Measurements from ENCODE around the gene MATCAP1. TPM values are rescaled to one million over a fixed set of nuclear protein-coding genes. Genes with fewer than 3 reads are reported as not detected.
A peak's percentile ranks its signal among the peaks of the same experiment; 100 is the strongest.

MATCAP1 gene
- total and polyA plus RNA-seq, 2 of the 8 experiments (the other 6 are each of a cell fraction or from before 2014, with no cell fraction given), result 22.9 to 27.5 TPM

- Histone ChIP-seq H3K4me3 (ENCODE audit: extremely low read depth in 1 of 4, insufficient read depth in 2 of 4, low read depth in 3 of 4, low read length in 4 of 4) (no peak within 1 kb of the TSS), H2BK5ac (ENCODE audit: low read depth, low read length) (no peak within 1 kb of the TSS), H3K27ac (ENCODE audit: low read depth, low read length) (no peak within 1 kb of the TSS), H2AK5ac (ENCODE audit: low read depth, low read length) (no peak within 1 kb of the TSS), H4K8ac (ENCODE audit: extremely low read depth, insufficient read depth, low read length) (peak within 1 kb of the TSS; percentile 12), H3K56ac (replicated peaks; ENCODE audit: insufficient read length, low read depth, low read length) (no peak within 1 kb of the TSS), H3K27me3 (replicated peaks in 1 of 4; ENCODE audit: control insufficient read depth in 3 of 4, extremely low read depth in 1 of 4, insufficient read depth in 3 of 4, low read length in 3 of 4) (peaks cover 2 to 21% (median 11%) of the 10 kb centered on the region in 4 experiments), H2BK20ac (ENCODE audit: low read length) (0 out of 2 replicates have a peak within 1 kb of the TSS, but pooled peaks have one; percentile 61), H4K5ac (ENCODE audit: insufficient read length, low read depth, low read length) (no peak within 1 kb of the TSS), H2BK15ac (ENCODE audit: low read length) (0 out of 2 replicates have a peak within 1 kb of the TSS, but pooled peaks have one; percentile 12), H2BK12ac (ENCODE audit: low read depth, low read length) (peak within 1 kb of the TSS; percentile 70; the same call in 1 of the 2 replicates), H2AFZ (ENCODE audit: low read length) (no peak within 1 kb of the TSS), H3K4ac (replicated peaks; ENCODE audit: insufficient read length, low read depth, low read length) (no peak within 1 kb of the TSS), H3K4me1 (replicated peaks in 1 of 4; ENCODE audit: control insufficient read depth in 3 of 4, insufficient read depth in 4 of 4, low read length in 3 of 4) (peaks cover 0 to 14% (median 5%) of the 10 kb centered on the region in 4 experiments; a peak in 6 of 7 replicates), H4K20me1 (replicated peaks in 1 of 2; ENCODE audit: control insufficient read depth in 1 of 2, insufficient read depth in 2 of 2, low read length in 2 of 2) (peaks cover 4 to 22% of the 10 kb centered on the region in 2 experiments), H3K23ac (ENCODE audit: insufficient read length) (no peak within 1 kb of the TSS), H4K91ac (replicated peaks; ENCODE audit: insufficient read length, low read length) (no peak within 1 kb of the TSS), H3K79me2 (ENCODE audit: control insufficient read depth in 1 of 2, insufficient read depth in 2 of 2, low read length in 2 of 2) (peaks cover 8 to 17% of the 10 kb centered on the region in 2 experiments), H3K9me3 (ENCODE audit: insufficient read depth in 2 of 2, low read depth in 1 of 2, low read length in 1 of 2) (no peaks in the 10 kb centered on the region), H2BK120ac (replicated peaks; ENCODE audit: low read depth, low read length) (no peak within 1 kb of the TSS), H3K9ac (replicated peaks in 1 of 4; ENCODE audit: extremely low read depth in 1 of 4, low read depth in 3 of 4, low read length in 3 of 4) (no peak within 1 kb of the TSS), H3K4me2 (ENCODE audit: insufficient read depth in 1 of 2, low read depth in 2 of 2, low read length in 2 of 2) (no peak within 1 kb of the TSS; a peak in 1 of 4 replicates), H3K14ac (ENCODE audit: insufficient read length) (no peak within 1 kb of the TSS), H3K79me1 (ENCODE audit: low read depth, low read length) (peaks cover 10% of the 10 kb centered on the region), H3K23me2 (ENCODE audit: low read depth, low read length) (peaks cover 9% of the 10 kb centered on the region), H3K18ac (ENCODE audit: extremely low read depth, low read length) (no peak within 1 kb of the TSS), H3K36me3 (ENCODE audit: control insufficient read depth in 2 of 4, insufficient read depth in 4 of 4, low read length in 3 of 4) (peaks cover 2 to 14% (median 8%) of the 10 kb centered on the region in 4 experiments; a peak in 6 of 8 replicates)
- FAIRE-seq, result no peak
- WGBS, 2 experiments (ENCODE audit: extremely low coverage in 1 of 2, insufficient coverage in 1 of 2, insufficient read length in 1 of 2, insufficient replicate concordance in 2 of 2, low coverage in 1 of 2, low lambda C conversion rate in 2 of 2, missing lambda C conversion rate in 1 of 2), result 70% methylated on average over 6 of the region's 6 CpGs; no CpG with 5 or more reads in 1 of the 2 experiments
- TF ChIP-seq SIRT6 (IDR thresholded peaks at IDR 0.05; ENCODE audit: low read length) (no peak), TBP (IDR thresholded peaks at IDR 0.05; ENCODE audit: low read depth, low read length) (no peak), SP4 (IDR thresholded peaks at IDR 0.05; ENCODE audit: low read length) (no peak), USF2 (IDR thresholded peaks at IDR 0.05; ENCODE audit: low read length) (no peak), CTCF (IDR thresholded peaks at IDR 0.05; ENCODE audit: control extremely low read depth in 1 of 3, insufficient read depth in 1 of 3, low read depth in 1 of 3, low read length in 3 of 3) (no peak), YY1 (IDR thresholded peaks at IDR 0.05; ENCODE audit: low read depth, low read length) (no peak), EP300 (IDR thresholded peaks at IDR 0.05; ENCODE audit: borderline replicate concordance in 1 of 2, low read depth in 2 of 2, low read length in 2 of 2) (no peak), BRCA1 (IDR thresholded peaks at IDR 0.05; ENCODE audit: low read depth, low read length) (no peak)
- DNase-seq (ENCODE audit: low read depth in 1 of 2, low spot score in 2 of 2), result no peak
- POLR2A ChIA-PET (ENCODE audit: partially characterized antibody), result interaction anchor here (0.7 to 1.5 kb wide), 6 partner anchors 8 to 81 kb away, joined by 3 to 4 read pairs (median 3); partner anchors contain the start of genes ELMO3 and TMEM208
- CTCF ChIA-PET (ENCODE audit: partially characterized antibody), result interaction anchor here (1.2 to 9.3 kb wide), 5 partner anchors 10 to 237 kb away, joined by 3 to 151 read pairs (median 5); partner anchors contain the start of genes CES3, ELMO3 and NOL3
Measured at GRCh38 chr16:67190041-67190440, 6.3 kb upstream of the MATCAP1 start, which contains the start of gene EXOC3L1. TSS of gene EXOC3L1 (minus strand) at chr16:67190136. CDS start at chr16:67189676, 460 bp downstream.
